GM18858 (cell line): ENCODE data around the gene METTL2A.
"Not testable (repeated sequence)": the region's sequence is repeated elsewhere in the genome, so short reads cannot be mapped to it uniquely, and the experiment has no call there.

Experiments
- ATAC-seq: cut with Tn5 transposase; IDR thresholded peaks from one replicate; pipeline ENCODE4 v1.9.1; 2021; ENCODE audit not compliant: unreplicated experiment

METTL2A gene

GRCh38 chr17:62423647-62424461 is at the start of gene METTL2A:
Gene METTL2A (plus strand): TSS chr17:62423897. CDS start chr17:62423903, 6 bp downstream.
- peak; percentile 81 for ATAC-seq

- no peak for ATAC-seq
Observed at GRCh38 chr17:62380253-62380652, 43.4 kb upstream of the METTL2A start, which contains the start of gene EFCAB3. Gene EFCAB3 (plus strand): TSS chr17:62380553. CDS start chr17:62382980, 2,427 bp downstream.

- ATAC-seq = no peak
Observed at GRCh38 chr17:62381561-62381960, 42.1 kb upstream of the METTL2A start.

GRCh38 chr17:62388856-62389255 is 34.8 kb upstream of the METTL2A start:
- ATAC-seq = no peak

- no peak for ATAC-seq
Observed at GRCh38 chr17:62392908-62393307, 30.8 kb upstream of the METTL2A start.

- no peak for ATAC-seq
Observed at GRCh38 chr17:62398891-62399290, 24.8 kb upstream of the METTL2A start.

- ATAC-seq = no peak
Observed at GRCh38 chr17:62405451-62405850, 18.2 kb upstream of the METTL2A start.

GRCh38 chr17:62413090-62413489 is 10.6 kb upstream of the METTL2A start:
- ATAC-seq = not testable (repeated sequence)

- not testable (repeated sequence) for ATAC-seq
Observed at GRCh38 chr17:62426214-62426613, 2.5 kb downstream of the METTL2A start.

GRCh38 chr17:62435251-62435650 is 11.6 kb downstream of the METTL2A start:
- not testable (repeated sequence) for ATAC-seq

- not testable (repeated sequence) for ATAC-seq
Observed at GRCh38 chr17:62441181-62441580, 17.5 kb downstream of the METTL2A start.

GRCh38 chr17:62444063-62444462 is 20.4 kb downstream of the METTL2A start:
- ATAC-seq = no peak

GRCh38 chr17:62445791-62446190 is 22.1 kb downstream of the METTL2A start:
- ATAC-seq = not testable (repeated sequence)

GRCh38 chr17:62452195-62452594 is 28.5 kb downstream of the METTL2A start:
- not testable (repeated sequence) for ATAC-seq

- ATAC-seq = not testable (repeated sequence)
Observed at GRCh38 chr17:62453041-62453440, 29.3 kb downstream of the METTL2A start.

- not testable (repeated sequence) for ATAC-seq
Observed at GRCh38 chr17:62453656-62454055, 30.0 kb downstream of the METTL2A start.

GRCh38 chr17:62454111-62454510 is 30.4 kb downstream of the METTL2A start:
- ATAC-seq = peak; percentile 42

GRCh38 chr17:62456016-62456415 is 32.3 kb downstream of the METTL2A start:
- ATAC-seq = no peak

- ATAC-seq = not testable (repeated sequence)
Observed at GRCh38 chr17:62458483-62458882, 34.8 kb downstream of the METTL2A start.

- not testable (repeated sequence) for ATAC-seq
Observed at GRCh38 chr17:62464422-62464821, 40.7 kb downstream of the METTL2A start.

- ATAC-seq = not testable (repeated sequence)
Observed at GRCh38 chr17:62465271-62465670, 41.6 kb downstream of the METTL2A start.

- ATAC-seq = not testable (repeated sequence)
Observed at GRCh38 chr17:62470666-62471379, 47.1 kb downstream of the METTL2A start.
